Thyroid gland (tissue), 4 donors: ENCODE results near the gene OTUB1. TPM values are rescaled to one million over a fixed set of nuclear protein-coding genes. Genes with fewer than 3 reads are reported as not detected.

Experiments used
- DNase-seq, 2 donors: peaks; one replicate each; pipeline ENCODE4 v3.0.0-alpha.2; 2019
- H3K27ac ChIP-seq, 3 donors: fragments of 200-600 bp; sonication (generic); 1 replicate in 2 of 3; 2 replicates in 1 of 3; pipeline ENCODE4 v1.5.1; 2016 to 2019; ENCODE audit warnings: mild to moderate bottlenecking in 1 of 3, moderate library complexity in 1 of 3
- H3K27me3 ChIP-seq: fragments of 200-600 bp; sonication (generic); one replicate; pipeline ENCODE4 v1.5.1; 2019
- H3K36me3 ChIP-seq, 2 donors: fragments of 200-600 bp; sonication (generic); one replicate each; pipeline ENCODE4 v1.5.1; 2016 to 2019
- H3K4me1 ChIP-seq, 2 donors: fragments of 200-600 bp; sonication (generic); one replicate each; pipeline ENCODE4 v1.5.1; 2017 to 2019
- H3K4me3 ChIP-seq, 3 donors: fragments of 200-600 bp; sonication (generic); replicated peaks in 1 of 3; 1 replicate in 2 of 3; 2 replicates in 1 of 3; pipeline ENCODE4 v1.5.1; 2016; ENCODE audit warnings: mild to moderate bottlenecking in 1 of 3
- H3K9me3 ChIP-seq: fragments of 200-600 bp; sonication (generic); one replicate; pipeline ENCODE4 v1.5.1; 2017
- POLR2A ChIP-seq, 2 donors: fragments of 450-650 bp; IDR thresholded peaks; one replicate each; pipeline ENCODE4 v1.6.1; 2017; ENCODE audit warnings: antibody characterized with exemption in 2 of 2, mild to moderate bottlenecking in 2 of 2, moderate library complexity in 1 of 2
- WGBS, 2 donors: methylation state at CpG; one replicate each; pipeline ENCODE4 v1.1.5; 2017; 5-methylcytosine and 5-hydroxymethylcytosine counted together
- intact Hi-C: fragments of 100-400 bp; cut with DNase I; formaldehyde crosslinking; loops from one replicate; pipeline ENCODE4 v1.15.1; 2023
- total RNA-seq, 4 donors: library from RNA; depleted of rRNA; stranded (reverse); fragments of >200 nt; gene quantifications; one replicate each; pipeline ENCODE4 v1.2.3, GENCODE V29; 2016
- TF ChIP-seq, protein P1 (sequence below), 6 experiments: fragments of 200-600 bp in 3 of 6; fragments of 450-650 bp in 3 of 6; sonication (generic) in 3 of 6; IDR thresholded peaks; one replicate each; pipeline ENCODE4 v1.5.1; 2016 to 2019; ENCODE audit warnings: antibody characterized with exemption in 6 of 6, mild to moderate bottlenecking in 2 of 6, inconsistent platforms in 1 of 6, moderate library complexity in 1 of 6

OTUB1 gene
- total RNA-seq, 4 donors from 2014 or later, result 62.3 to 130 (median 76.1) TPM

- intact Hi-C loops, result loop anchor here (10.0 kb wide), 1 partner anchor 78 kb away; no protein-coding TSS in a partner anchor
- no peak for DNase-seq
- TF ChIP-seq, protein P1, sequence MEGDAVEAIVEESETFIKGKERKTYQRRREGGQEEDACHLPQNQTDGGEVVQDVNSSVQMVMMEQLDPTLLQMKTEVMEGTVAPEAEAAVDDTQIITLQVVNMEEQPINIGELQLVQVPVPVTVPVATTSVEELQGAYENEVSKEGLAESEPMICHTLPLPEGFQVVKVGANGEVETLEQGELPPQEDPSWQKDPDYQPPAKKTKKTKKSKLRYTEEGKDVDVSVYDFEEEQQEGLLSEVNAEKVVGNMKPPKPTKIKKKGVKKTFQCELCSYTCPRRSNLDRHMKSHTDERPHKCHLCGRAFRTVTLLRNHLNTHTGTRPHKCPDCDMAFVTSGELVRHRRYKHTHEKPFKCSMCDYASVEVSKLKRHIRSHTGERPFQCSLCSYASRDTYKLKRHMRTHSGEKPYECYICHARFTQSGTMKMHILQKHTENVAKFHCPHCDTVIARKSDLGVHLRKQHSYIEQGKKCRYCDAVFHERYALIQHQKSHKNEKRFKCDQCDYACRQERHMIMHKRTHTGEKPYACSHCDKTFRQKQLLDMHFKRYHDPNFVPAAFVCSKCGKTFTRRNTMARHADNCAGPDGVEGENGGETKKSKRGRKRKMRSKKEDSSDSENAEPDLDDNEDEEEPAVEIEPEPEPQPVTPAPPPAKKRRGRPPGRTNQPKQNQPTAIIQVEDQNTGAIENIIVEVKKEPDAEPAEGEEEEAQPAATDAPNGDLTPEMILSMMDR (IDR thresholded peaks at IDR 0.05), result no peak
- no peak for TF ChIP-seq POLR2A (IDR thresholded peaks at IDR 0.05)
- Histone ChIP-seq H3K9me3 (no peaks in the 10 kb centered on the region), H3K4me3 (peak overlapping the region in 1 of 3 donors; percentile 9), H3K4me1 (peaks cover 13 to 19% of the 10 kb centered on the region in 2 donors), H3K27me3 (no peaks in the 10 kb centered on the region), H3K36me3 (no peaks in the 10 kb centered on the region), H3K27ac (peak overlapping the region in 1 of 3 donors; percentile 56)
- 13 to 14% methylated on average over 26 of the region's 27 CpGs for WGBS, 2 donors
These were observed 21.0 kb downstream of the OTUB1 start for GRCh38 chr11:64007160-64007628.

DNA sequence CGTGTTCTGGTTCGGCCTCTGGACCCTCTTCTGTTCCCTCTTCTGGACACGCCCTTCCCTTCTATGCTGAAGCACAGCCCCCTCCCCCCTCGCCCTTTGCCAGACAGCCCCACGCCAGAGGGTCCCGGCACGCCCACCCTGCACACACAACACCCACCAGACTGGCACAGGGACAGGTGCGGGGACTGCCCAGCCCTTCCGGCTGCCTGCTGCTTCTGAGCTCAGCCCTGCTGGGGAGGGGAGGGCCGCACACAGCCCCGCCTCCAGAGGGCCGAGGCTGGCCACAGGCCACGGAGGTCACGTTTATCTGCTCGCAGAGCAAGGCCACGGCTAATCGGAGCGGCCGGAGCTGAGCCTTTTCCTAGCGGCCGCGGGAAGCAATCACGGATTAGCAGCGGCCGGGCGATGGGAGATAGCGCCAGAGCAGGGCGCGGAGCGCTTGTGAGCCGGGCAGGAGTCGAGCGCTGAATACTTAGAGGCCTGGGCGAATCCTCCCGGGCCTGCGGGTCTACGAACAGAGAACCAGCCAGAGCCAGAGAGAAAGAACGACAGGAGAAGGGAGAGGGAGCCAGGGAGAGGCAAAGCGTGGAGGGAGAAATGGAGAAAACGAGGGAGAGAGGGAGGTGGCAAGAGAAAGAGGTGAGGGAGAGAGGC, 21.5 kb downstream of the OTUB1 start:
- Histone ChIP-seq H3K27me3 (no peaks in the 10 kb centered on the region), H3K9me3 (no peaks in the 10 kb centered on the region), H3K36me3 (no peaks in the 10 kb centered on the region), H3K27ac (peak overlapping the region in 2 of 3 donors; percentile 7 to 56), H3K4me3 (peak overlapping the region in 1 of 3 donors; percentile 9), H3K4me1 (peaks cover 13 to 14% of the 10 kb centered on the region in 2 donors)
- WGBS, 2 donors, result 14 to 15% methylated on average over 25 to 35 of the region's 40 CpGs
- intact Hi-C loops, result loop anchor here (10.0 kb wide), 1 partner anchor 77 kb away; no protein-coding TSS in a partner anchor
- DNase-seq, result peak; percentile 86 to 89
- TF ChIP-seq, protein P1 (IDR thresholded peaks at IDR 0.05), result peak in 5 of 6 experiments; percentile 20 to 58 (median 41)
- no peak for TF ChIP-seq POLR2A (IDR thresholded peaks at IDR 0.05)

- no peak overlapping the region for H3K27ac ChIP-seq
- TF ChIP-seq, protein P1 (IDR thresholded peaks at IDR 0.05), result no peak
- no peak for TF ChIP-seq POLR2A (IDR thresholded peaks at IDR 0.05)
- no peak overlapping the region for H3K4me3 ChIP-seq
- DNase-seq, result no peak
- no peaks in the 10 kb centered on the region for H3K9me3 ChIP-seq
- intact Hi-C loops, result loop anchor here (10.0 kb wide), 1 partner anchor 76 kb away; no protein-coding TSS in a partner anchor
- no peaks in the 10 kb centered on the region for H3K27me3 ChIP-seq
- WGBS, 2 donors, result 93 to 95% methylated on average over 26 of the region's 26 CpGs
- H3K36me3 ChIP-seq, result no peaks in the 10 kb centered on the region
- peaks cover 13 to 14% of the 10 kb centered on the region in 2 donors for H3K4me1 ChIP-seq
These were observed 22.2 kb downstream of the OTUB1 start for GRCh38 chr11:64008283-64008913.

DNA sequence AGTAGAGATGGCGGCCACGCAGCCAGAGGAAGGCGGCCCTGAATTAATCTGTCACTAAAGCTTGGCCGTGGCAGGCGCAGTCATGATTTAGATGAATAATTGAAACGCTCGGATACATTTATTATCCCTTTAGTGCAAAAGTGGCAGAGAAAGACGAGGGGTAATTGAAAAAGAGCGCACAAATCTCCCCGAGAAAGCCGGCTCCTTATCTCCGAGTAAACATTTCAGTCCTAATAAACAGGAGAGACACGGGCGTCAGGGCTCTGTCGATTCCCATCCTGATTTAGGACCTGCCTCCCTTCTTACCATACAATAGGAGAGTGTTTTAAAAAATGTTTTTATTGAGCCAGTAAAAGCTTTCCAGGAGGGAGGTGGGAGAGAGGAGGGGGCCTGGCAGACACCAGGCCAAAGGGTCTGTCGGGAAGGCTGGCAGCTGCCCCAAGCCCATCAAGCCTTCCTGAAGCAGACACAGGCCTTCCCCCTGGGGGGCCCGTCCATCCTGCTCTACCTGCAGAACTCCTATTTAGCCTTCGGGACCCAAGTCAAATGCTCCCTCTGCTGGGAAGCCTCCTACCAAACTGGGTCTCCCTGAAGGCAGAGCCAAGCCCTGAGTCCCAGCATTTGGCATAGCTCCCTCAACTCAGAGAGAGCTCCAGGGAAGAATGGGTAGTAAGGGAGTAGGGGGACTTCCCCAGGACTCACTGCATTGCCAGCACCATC, 22.8 kb downstream of the OTUB1 start:
- H3K4me3 ChIP-seq, result no peak overlapping the region
- DNase-seq, result no peak
- no peaks in the 10 kb centered on the region for H3K36me3 ChIP-seq
- peaks cover 13 to 14% of the 10 kb centered on the region in 2 donors for H3K4me1 ChIP-seq
- H3K27me3 ChIP-seq, result no peaks in the 10 kb centered on the region
- H3K9me3 ChIP-seq, result no peaks in the 10 kb centered on the region
- H3K27ac ChIP-seq, result no peak overlapping the region
- intact Hi-C loops, result loop anchor here (10.0 kb wide), 1 partner anchor 76 kb away; no protein-coding TSS in a partner anchor
- 95% methylated on average over 16 to 18 of the region's 18 CpGs for WGBS, 2 donors
- TF ChIP-seq POLR2A (IDR thresholded peaks at IDR 0.05), result no peak
- TF ChIP-seq, protein P1 (IDR thresholded peaks at IDR 0.05), result no peak
